Muscle of back (tissue), 11 donors: Measurements from ENCODE around the gene ANKFN1. TPM values are rescaled to one million over a fixed set of nuclear protein-coding genes. Genes with fewer than 3 reads are reported as not detected.
"Not testable (repeated sequence)": the region's sequence is repeated elsewhere in the genome, so short reads cannot be mapped to it uniquely, and the experiment has no call there.

Source experiments
- DNase-seq, 3 donors: peaks; one replicate each; pipeline versions ENCODE4 v3.0.0 to v3.0.0-alpha.2; 2013
- polyA plus RNA-seq, 10 donors: library from polyadenylated mRNA; unstranded; fragments of 120-200 nt; gene quantifications; one replicate each; pipeline ENCODE4 v1.2.1, GENCODE V29; 2013; ENCODE audit not compliant: insufficient read length in 10 of 10

Gene ANKFN1
- polyA plus RNA-seq, 10 donors: 0.40 to 8.7 (median 3.4) TPM

DNA sequence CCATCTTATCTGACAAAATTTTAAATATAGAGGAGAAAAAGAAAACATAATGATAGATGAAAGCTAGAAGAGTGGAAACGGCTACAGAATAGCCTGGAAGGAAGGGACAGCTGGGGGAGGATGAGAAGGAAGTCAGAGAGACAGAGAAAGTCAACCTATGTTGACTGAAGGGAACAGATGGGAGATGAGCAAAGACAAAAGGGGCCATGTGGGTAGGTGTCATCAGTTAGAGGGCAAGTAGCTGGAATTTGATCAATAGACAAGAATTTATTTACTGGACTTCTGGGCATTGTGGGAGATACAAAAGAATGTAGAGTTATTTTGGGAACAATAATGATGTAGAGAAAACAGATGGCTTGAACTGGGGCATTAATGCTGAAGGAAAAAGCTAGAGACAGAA lies 194.4 kb downstream of the ANKFN1 start:
- peak in 1 of 3 donors; percentile 4 for DNase-seq

DNA sequence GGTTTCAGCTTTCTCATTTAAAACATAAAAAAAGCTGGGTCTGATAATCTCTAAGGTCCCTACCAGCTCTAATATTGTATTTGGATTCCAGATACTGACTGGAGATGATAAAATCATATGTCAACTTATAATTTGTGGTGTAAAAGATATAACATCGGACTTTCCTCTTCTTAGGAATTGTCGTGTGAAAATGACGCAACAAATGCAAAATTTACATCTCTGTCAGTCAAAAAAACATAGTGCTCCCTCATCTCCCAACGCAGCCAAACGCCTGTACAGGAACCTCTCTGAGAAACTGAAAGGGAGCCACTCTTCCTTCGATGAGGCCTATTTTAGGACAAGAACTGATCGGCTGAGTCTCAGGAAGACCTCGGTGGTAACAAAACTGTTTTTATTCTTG lies 197.3 kb downstream of the ANKFN1 start:
- DNase-seq: no peak

DNA sequence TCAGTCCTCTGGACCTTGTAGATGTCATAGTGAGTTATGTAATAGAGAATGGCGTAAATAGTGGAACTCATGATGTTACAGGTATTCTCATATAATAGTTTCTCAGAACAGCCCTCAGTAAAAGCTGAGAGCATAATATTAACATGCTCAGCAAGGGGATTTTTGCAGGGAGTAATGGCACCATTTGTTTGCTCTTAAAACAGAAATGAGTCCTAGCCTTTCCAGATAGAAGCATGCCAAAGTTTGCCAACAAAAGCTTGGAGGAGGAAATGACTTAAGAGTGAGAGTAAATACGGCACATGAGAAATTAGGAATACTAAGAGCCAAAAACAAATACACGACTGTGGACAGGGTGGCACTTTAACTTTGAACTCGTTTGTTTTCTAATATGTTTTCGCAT lies 198.4 kb downstream of the ANKFN1 start:
- DNase-seq: no peak

DNA sequence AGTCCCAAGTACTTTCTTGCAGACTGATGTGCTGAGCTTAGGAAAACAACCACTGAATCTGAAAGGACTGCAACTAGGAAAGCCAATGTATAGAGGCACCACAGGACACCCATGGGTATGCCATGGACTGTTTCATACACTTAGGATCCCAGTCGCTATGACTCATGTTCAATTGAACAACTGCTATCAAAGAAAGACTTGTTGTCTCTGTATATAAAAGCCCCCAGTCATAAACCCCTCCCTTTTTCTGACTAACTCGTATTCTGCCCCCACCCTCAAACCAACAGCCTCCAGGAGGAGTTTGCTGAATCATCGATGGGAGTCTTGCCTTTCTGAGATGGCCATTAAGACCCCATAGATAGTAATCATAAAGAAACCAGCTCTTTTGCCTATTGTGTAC lies 205.4 kb downstream of the ANKFN1 start:
- DNase-seq: no peak

DNA sequence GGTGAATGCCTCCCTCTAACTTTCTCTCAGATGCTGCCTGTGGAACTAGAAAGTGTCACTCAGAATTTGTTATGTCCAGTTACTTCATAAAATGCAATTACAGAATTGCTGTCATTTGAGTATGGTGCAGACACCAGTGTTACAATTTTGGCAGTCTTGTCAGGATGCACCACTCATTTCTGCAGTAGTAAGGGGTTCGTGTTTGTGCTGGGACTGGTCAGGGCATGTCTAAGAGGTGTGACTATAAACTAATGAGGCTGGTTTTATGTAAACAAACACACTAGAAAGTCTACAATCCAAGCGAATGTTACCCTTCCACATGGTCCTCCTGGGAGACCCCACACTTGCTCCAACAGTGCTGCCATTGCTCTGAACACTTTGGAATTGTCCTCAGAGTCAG lies 206.2 kb downstream of the ANKFN1 start:
- DNase-seq: no peak

DNA sequence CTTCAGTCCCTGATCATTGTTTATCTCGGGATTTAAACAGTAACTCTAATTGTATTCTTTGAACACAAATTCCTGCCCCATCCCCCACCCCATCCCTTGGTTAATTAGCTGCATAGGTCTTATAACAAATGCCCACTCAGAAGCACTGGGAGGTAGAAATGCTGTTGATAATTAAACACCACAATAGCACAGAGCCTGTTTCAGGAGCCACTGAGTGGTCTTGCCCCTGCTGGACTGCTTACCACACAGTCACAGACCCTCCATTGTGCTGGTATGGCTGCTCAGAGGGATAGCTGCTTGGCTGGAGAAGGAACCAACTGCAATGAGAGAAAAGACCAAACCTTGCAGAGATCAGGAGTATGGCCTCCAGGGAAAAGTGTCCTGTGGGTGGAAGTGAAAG lies 214.1 kb downstream of the ANKFN1 start:
- no peak for DNase-seq

DNA sequence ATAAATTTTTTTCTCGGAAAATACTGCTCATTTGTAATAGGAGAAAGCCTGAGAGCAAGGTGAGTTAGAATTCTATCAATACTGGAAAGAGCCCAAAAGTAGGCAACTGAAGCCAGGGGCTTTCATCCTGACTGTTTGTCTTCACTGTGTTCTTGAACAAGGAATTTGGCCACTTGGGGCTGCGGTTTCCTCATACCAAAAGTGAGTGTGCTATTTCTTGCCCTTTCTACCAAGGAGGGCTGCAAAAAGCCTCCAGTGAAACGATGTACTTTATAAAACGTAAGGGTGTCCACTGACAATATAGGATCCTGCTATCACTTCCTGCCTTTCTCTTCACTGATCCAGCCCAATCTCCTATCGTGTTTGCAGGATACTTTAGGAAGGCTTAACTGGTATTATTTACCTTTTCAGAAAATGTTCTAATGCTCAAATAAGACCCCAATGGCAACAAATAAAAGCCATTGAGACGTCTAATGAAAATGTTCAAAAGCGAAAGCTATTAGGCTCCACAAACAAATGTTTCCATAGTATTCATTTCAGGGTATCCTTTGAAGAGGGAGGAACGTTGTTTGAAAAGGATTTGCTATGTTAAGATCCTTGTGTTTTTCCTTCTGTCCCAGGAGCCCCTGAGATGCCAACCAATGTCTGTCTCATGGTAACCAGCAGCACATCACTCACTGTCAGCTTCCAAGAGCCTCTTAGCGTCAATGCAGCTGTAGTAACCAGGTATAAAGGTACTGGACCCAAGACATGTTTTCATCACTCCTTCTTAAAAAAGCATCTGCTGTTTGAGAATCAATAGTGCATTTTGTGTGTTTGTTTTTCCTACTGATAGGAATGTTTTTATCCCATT lies 220.9 kb downstream of the ANKFN1 start:
- no peak for DNase-seq

DNA sequence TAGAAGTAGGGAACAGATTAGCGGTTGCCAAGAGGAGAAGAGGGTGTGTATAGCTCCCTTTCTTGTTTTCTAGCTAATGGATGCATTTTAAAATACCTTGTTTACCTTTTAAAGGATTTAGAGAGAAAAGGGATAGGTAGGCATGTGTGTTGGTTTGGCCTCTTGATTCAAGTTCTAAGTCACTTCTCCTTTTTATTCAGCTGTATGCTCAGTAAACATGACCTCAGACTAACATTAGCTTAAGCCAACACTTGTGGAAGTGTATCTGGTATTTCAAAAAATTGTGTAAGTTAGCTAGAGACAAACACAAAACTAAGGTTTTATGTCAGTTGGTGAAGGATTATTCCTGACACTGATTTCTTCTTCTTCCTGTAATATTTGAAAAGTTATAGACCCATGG lies 236.1 kb downstream of the ANKFN1 start:
- no peak for DNase-seq

DNA sequence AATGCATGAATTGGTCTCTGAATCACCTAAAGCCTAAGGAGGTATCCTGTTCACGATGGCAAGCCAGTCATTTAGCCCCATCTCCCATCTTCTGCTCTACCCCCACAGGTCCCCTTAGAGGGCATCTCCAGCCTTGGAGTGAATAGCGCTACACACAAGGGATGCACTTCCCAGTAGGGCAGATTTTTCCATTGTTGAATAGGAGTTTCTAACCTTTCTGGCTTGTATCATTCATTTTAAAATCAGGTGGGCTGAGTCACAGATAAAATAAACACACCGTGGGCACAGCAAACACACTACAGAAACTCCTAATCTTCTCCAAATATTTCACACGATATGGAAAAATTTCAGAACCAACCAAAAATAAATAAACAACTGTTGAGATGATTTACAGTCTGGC lies 239.0 kb downstream of the ANKFN1 start:
- DNase-seq: no peak

DNA sequence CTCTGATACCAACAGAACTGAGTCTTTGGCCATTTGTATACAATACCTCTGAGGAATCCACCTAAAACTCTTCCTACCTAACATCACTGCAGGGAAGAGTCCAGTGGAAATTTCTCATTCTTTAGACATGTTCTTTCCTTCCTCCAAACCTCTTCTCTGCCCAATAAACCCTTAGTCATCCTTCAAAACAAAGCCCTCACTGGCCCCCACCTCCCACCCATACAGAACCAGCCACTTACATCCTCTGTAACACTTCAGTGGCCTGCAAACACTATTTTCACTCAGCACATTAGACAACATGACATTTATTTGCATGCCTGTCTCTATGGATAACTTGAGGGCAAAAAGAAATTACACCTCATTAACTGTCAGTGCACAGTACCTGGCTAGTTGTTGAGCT lies 239.9 kb downstream of the ANKFN1 start:
- no peak for DNase-seq

DNA sequence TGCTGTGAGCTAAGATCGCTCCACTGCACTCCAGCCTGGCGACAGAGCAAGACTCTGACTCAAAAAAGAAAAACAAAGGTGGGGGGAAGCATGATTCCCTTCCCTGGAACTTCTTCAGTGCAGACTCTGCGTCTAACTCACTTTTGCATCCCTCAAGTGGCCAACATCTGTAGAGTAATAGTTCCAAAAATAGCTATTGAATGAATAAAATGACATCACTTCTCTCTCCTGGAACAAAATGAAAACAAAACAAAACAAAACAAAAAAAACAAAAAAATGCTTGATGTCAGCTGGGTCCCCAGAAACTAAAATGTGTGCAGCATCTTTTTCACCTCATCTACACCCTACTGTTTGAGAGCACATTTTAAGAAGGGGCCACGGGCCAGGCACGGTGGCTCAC lies 242.5 kb downstream of the ANKFN1 start:
- peak in 2 of 3 donors; percentile 10 to 26 for DNase-seq

DNA sequence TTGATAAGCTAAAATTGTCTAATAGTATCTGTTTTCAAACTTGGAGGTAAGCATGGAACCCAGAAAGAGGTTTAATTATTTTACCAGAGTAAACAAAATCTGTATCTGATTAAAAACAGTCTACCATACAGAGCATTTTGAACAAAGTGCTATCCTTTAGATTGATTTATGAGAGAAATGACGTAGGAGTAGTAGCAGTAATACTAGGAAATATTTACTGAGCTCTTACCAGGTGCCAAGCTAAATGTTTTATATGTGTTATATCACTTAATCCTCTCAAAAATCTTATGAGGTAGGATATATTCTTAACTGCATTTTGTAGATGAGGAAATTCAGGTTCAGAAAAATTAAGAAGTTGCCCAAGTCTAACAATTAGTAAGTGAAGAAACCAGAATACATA lies 253.8 kb downstream of the ANKFN1 start:
- DNase-seq: no peak

DNA sequence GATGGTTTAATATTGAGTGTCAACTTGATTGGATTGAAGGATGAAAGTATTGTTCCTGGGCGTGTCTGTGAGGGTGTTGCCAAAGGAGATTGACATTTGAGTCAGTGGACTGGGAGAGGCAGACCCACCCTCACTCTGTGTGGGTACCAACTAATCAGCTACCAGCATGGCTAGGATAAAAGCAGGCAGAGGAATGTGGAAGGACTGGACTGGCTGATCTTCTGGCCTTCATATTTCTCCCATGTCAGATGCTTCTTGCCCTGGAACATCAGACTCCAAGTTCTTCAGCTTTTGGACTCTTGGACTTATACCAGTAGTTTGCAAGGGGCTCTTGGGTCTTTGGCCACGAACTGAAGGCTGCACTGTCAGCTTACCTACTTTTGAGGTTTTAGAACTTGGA lies 259.1 kb downstream of the ANKFN1 start:
- not testable (repeated sequence) for DNase-seq

DNA sequence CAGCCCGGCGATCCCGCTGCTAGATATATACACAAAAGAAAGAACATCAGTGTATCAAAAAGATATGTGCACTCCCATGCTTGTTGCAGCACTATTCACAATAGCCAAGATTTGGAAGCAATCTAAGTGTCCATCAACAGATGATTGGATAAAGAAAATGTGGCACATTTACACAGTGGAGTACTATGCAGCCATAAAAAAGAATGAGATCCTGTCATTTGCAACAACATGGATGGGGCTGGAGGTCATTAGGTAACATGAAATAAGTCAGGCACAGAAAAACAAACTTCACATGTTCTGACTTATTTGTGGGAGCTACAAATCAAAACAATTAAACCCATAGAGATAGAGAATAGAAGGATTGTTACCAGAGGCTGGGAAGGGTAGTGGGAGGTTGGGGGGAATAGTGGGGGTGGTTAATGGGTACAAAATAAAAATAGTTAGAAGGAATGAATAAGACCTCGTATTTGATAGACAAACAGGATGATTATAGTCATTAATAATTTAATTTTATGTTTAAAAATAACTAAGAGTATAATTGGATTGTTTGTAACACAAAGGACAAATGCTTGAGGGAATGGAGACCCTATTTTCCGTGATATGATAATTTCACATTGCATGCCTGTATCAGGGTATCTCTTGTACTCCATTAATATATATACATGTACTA lies 263.5 kb downstream of the ANKFN1 start:
- no peak for DNase-seq

DNA sequence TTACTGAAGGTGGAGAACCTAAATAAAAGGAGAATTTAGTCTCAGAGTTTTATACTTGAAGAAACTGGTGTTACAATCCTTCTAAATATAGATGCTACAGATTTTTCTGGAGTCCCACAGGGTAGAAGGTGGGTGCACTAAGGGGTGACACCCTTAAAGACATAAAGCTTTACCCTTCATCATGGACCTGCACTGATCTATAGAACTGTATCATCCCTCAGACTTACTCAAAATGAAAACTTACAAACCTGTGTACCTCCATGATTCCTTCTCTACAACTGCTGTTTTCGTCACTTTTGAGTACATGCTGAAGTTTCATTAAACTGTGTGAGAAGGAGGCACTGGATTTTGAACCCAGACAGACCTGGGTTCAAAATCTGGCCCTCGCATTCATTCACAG lies 270.7 kb downstream of the ANKFN1 start:
- no peak for DNase-seq

DNA sequence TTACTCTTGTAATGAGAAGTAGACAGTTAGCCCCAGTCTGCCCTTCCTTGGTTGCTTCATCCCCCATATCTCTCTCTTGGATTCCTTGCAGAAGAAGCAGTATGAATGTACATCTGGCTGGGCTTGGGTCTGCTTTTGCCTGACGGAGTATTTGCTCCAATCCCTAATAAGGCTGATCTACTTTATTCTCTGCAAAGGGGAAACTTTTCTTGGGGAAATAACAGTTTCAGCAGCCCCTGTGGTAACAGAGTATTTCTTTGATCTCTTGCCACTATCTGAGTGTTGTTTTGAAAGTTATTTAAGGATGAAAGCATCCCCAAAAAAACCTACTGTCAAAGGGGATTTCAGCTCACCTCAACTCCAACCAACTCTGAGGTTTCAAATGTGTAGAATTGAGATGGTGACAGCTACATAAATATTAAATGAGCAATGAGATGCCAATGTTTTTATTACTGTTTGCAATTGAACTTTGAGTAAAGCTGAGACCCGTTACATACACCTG lies 271.3 kb downstream of the ANKFN1 start:
- no peak for DNase-seq

DNA sequence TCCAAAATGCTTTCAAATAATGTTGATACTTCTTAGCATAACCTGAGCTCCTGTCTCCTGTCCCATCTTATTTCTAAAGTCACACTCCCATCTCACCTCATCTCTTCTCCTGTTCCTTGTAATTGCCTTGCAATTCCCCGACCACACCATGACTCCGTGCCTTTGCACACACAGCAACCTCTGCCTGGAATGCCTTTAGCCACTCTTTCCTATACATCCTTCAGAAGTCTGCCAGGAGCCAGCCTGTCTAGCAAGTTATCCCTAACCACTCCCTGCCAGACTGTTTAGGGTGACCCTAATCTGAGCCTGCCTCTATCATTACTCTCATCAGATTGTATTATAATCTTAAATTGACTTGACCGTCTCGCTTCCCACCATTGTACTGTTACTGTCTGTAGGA lies 272.2 kb downstream of the ANKFN1 start:
- no peak for DNase-seq

DNA sequence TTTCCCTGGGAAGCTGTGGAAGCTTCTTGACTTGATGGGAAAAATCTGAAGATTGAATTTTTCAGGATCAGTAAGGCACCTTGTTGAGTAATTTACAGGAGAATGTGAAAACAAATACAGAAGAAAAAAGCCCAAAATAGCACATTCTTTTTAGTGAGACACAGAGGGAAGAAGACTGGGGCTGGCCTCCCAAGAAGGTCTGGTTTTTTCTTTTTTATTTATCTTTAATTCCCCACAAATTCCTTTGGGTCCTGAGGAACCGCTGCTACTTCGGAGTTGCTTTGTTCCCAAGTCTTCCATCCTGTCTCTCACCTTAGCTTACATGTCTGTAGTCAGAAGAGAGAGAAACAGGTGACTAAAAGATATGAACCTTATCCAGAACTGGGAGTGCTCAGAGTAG lies 273.6 kb downstream of the ANKFN1 start:
- no peak for DNase-seq

DNA sequence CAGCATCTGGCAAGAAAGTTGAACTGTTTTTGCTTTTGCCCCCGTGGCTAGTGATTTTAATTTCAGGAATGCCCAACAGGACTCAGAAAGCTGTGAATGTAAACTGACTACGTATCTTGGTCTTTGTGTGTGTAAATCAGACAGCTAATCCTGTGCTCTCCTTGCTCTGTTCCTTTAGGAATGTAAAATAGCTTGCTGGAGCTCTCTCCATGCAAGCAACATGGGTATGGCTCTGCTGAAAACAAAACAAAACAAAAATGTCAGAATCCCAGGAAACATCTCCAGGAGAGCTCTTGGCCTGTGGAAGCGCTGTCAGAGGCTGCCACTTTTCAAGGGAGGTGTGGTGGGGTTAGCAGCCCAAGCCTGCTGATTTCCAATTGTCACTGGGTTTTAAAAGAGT lies 278.5 kb downstream of the ANKFN1 start:
- DNase-seq: no peak

DNA sequence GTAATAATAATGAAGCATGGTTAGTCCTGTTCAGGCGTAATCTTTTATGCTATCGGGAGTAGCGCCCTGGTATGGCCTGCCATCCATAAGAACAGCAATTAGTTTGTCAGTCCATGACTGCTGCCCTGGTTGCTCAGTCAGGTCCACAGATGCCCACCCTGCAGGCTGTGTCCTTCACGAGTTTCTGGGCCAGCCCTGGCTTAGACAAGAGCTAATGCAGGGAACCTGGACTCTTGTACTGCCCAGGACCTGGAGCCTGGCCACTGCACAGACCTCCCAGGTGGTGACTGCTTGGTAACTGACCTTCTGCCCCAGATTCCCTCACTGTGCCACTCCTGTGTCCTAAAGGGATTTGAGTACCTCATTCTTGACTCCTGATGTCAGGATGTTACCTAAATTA lies 279.2 kb downstream of the ANKFN1 start:
- no peak for DNase-seq

DNA sequence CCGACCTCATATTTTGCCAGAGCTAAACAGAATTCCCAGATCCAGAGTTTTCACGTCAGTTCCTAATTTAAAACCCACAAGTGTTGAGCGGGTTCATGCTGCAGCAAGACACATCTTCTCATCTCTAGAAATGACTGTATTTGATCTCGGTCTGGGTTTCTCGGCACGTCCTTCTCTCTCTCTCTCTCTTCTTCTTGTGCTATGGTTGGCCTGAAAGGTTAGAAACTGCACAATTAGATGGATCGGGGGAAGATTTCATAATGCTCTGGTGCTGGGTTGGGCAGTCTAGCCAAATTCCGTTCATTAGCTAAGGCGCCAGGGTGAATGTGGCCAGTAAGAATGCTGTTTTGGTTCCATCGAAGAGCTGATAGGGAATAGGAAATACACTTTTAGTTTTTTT lies 281.3 kb downstream of the ANKFN1 start:
- DNase-seq: no peak

DNA sequence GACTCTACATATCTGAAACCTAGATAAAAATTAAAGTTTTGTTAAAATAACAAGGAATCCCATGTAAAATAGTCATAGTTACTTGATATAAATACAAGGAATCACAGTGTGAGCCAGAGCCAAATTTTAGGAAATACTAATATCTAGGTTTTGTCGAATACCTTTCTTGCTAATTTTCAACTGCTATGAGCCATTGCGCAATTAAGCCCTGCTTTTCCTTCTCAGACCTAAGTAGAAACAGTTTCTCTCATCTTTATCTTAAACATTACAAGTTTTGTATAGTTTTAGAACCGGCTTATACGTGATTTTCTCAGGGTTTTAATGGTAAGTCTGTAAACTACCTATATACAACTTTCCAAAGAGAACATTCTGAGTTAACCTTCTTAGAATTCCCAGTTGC lies 282.9 kb downstream of the ANKFN1 start:
- DNase-seq: no peak

DNA sequence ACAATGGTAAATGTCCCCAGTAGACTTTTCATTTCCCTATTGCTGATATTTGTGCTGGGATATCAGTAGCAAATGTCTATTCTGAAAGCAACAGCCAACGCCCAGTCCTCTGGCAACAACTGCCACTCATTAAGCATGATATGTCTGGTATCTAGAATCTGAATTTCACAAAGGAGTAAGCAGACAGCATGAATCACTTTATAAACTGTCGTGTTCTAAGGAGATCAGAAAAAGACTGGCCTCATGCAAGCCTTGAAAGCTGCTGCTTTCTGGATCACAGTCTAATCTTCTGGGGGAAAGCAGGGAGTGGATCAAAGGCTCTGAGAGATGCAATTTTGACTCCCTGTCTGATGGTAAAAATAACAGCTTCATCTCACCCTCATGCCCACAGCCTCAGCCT lies 287.1 kb downstream of the ANKFN1 start:
- peak in 1 of 3 donors; percentile 21 for DNase-seq
